COLO668 (cell line): ENCODE measurements around the gene GLDC.
"Not testable (repeated sequence)": the region's sequence is repeated elsewhere in the genome, so short reads cannot be mapped to it uniquely, and the experiment has no call there.

ENCODE experiments used
- DNase-seq: peaks from one replicate; lab custom pipeline; 2025; ENCODE audit not compliant: unreplicated experiment; lab: John Stamatoyannopoulos, UW

The GLDC gene

DNA sequence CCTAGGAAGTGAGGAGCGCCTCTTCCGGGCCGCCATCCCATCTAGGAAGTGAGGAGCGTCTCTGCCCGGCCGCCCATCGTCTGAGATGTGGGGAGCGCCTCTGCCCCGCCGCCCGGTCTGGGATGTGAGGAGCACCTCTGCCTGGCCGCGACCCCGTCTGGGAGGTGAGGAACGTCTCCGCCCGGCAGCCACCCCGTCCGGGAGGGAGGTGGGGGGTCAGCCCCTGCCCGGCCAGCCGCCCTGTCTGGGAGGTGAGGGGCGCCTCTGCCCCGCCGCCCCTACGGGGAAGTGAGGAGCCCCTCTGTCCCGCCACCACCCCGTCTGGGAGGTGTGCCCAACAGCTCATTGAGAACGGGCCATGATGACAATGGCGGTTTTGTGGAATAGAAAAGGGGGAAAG is 22.7 kb downstream of the GLDC start:
- DNase-seq, result not testable (repeated sequence)

DNA sequence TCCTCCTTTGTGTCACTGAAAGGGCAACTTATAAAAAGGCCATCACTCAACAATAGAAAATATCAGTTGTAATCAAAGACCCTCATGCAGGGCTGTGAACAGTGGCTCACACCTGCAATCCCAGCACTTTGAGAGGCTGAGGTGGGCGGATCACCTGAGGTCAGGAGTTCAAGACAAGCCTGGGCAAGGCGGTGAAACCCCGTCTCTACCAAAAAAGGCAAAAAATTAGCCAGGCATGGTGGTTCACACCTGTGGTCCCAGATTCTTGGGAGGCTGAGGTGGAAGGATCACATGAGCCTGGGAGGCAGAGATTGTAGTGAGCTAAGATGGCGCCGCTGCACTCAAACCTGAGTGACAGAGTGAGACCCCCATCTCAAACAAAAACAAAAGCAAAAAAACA is 24.7 kb downstream of the GLDC start:
- DNase-seq, result no peak

DNA sequence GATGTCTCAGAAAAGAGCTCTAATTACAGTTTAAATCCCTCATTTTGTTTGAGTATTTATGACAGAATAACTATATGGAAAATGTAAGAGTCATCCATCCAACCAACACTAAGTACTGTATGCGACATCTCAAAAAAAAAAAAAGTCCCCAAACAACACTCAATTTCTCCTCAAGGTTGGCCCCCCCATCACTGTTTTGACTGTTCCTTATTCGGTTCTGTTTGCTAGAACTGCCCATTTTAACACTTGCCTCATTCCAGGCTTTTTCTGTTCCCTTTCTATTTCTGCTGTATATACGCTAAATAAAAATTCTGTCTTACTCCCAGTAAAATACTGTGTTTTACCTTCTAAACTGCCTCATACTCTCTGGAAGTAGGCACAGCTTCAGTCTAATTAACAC is 25.2 kb downstream of the GLDC start:
- DNase-seq, result no peak

DNA sequence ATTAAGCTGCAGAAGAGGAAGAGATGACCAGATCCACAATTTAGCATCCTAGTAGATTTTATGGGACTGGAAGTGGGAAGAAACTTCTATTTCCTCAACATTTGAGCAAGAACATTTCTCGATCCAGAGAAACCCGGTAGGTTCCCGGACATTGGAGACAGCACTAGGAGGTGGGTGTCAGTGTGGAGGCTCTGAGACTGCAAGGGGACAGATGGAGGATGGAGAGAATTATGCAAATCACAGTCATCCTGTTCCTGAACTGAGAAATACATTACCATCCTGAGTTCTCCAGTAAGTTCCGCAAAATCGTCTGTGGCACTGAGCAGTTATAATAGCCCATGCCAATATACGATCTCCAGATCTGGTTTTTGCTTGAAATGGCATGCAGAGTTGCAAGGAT is 25.6 kb downstream of the GLDC start:
- no peak for DNase-seq

DNA sequence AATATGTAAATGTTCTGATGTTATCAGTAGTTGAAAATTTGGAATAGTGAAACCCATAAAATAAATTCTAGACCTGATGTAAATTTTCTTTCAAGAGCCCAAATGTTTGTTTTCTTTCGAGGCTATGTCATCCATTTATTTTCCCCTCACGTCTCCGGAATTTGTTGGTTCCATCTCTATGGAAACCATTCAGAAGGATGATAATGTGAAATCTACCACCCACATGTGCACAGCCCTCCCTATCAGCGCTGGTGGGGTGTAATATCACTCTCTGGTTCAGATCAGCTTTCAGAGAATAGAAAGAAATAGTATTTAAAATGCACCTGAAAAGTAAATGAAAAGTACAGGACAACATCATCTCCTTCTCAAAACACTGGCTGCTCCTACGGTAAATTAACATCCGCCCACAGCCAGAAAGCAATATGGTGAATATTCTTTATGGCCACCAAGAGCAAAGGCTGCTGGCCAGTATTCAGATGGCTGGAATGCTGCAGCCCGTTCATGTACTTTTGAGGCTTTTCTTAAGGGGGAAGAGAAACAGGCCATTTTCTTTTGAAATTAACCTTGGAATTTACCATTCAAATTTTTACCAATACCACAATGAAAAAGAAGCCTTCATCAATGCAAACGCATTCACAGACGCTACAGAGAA is 28.5 kb downstream of the GLDC start:
- DNase-seq, result no peak

DNA sequence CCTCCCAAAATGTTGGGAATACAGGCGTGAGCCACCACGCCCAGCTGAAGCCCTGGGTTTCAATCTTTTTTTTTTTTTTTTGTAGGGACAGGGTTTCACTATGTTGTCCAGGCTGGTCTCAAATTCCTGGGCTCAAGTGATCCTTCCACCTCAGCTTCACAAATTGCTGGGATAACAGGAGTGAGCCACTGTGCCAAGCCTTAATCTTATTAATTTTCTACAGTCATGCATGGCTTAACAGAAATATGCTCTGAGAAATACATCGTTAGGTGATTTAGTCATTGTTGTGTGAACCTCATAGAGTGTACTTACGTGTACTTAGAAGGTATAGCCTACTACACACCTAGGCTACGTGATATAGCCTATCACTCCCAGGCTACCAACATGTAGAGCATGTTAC is 31.0 kb downstream of the GLDC start:
- DNase-seq, result no peak

DNA sequence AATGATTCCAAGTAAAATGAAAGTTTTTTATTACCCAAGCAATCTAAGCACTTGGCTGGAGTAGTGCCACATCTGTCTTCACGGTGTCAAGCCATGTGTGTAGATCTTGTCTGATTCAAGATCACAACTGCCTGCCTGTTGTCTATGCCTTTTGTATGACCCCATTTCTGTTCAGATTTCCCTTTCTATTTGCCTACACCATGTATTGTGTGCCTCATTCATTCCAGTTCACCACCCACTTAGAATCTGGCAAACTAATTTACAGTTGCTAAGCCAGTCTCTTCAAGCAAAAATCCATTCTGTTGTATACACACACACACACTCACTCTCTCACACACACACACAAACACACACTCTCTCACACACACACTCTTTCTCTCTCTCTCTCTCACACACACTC is 33.7 kb downstream of the GLDC start:
- no peak for DNase-seq

DNA sequence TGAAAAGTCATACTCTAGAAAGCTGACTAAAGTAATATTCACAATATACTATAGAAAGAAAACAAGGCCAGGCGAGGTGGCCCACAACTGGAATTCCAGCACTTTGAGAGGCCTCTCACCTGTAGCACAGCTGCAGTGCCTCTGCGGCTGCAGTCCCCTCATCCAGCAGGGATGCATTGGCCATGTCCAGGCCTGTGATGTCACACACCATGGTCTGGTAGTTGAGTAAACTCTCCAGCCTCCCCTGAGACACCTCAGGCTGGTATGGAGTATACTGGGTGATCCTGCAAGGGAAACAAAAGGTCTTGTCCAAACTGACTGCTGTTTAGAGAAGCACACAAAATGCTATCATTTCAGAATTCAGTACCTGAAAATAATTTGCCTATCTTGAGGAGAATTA is 35.5 kb downstream of the GLDC start:
- DNase-seq, result no peak

DNA sequence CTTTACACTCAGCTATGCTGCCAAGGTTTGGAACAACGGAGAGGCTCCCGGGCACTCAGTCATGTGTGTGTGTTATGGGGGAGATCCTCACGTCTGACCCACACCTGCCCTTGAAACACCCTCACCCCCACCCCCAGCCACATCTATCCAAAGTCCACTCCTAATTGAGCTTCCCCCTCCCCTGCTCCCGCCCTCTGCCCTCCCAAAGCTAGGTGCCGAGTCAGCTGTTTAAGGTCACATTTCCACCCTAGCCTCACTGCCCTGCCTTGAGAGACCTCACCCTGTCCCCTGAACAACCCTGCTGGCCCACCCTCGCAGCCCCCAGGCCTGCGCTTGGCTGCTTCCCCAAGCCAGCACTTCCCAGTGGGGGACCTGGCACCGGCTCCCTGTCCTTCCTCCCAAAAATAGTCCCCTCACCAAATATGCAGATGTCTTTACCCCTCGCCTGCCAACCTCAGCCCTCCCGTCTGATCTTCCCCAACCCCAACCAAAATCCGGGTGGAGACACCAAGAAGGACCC is 36.0 kb downstream of the GLDC start:
- no peak for DNase-seq

DNA sequence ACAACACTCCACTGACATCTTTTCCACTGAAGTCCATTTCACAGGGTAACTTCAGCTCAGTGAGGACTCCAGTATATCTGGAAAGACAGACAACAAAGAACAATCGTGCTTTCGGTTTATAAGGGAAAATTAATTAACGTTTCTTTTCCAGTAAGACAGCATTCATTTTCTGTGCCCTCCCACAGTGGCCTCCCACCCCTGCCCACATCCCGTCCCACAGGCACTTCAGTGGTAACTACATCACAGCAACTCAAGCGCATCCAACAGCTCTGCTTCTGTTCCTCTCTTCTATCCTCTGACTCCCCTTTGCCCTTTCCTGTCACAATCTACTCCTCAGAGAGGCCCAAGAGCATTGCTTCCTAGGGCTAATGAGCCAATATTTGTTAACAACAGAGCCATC is 40.3 kb downstream of the GLDC start:
- DNase-seq, result no peak

DNA sequence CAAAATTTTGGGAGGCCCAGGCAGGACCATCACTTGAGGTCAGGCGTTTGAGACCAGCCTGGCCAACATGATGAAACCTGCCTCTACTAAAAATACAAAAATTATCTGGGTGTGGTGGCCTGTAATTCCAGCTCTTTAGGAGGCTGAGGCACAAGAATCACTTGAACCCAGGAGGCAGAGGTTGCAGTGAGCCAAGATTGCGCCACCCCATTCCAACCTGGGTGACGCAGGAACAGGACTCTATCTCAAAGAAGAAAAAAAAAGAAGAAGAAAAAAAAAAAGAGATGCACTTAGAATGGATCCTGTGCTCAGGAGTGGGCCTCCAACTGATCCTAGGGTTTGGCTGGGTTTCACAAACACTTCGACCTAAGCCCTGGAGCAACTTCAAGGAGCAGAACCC is 45.1 kb downstream of the GLDC start:
- no peak for DNase-seq

DNA sequence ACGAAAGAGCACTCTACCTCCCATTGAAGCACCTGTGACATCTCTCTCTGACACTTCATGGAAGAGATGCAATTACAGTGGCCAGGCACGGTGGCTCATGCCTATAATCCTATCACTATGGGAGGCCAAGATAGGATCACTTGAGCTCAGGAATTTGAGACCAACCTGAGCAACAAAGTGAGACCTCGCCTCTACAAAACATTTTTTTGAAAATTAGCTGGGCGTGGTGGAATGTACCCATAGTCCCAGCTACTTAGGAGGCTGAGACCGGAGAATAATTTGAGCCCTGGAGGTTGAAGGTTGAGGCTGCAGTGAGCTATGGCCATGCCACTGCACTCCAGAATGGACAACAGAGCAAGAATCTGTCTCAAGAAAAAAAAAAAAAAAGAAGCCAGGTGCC is 45.5 kb downstream of the GLDC start:
- no peak for DNase-seq

DNA sequence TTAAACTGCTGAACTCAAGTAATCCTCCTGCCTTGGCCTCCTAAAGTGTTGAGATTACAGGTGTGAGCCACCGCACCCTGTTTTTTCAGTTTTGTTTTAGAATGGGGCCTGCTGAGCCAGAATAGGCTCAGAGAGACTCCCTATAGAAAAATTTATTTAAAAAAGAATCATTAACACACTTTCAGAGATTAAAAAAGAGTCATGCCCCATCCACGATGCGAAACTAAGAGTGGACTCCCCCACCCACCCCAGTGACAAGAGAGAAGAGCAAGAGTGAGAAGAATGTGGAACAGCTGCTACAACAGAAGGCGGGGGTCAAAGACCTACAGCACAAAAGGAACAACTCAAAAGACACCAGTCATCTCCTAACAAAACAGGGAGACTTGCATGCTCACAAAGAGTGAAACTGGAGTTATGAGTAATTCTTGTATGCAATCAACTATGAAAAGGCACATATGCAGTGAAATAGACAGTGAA is 47.2 kb downstream of the GLDC start:
- DNase-seq, result no peak

DNA sequence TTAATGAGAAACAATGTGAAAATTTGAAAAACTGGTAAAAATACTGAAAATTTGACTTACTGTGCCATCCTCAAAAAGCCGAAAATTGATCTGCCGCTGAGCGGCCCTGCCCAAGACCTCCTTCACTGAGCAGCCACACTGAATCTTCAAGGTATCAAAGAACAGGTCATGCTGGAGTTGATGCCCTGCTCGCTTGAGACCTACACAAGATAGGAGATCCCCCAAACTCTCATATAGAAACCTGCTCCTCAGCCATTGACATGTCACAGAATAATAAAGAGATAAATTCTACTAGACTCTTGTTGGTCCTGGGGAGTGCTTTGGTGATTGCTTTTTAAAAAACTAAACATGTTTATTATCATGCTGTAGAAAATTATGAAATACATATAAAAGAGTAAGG is 52.7 kb downstream of the GLDC start:
- DNase-seq, result no peak

DNA sequence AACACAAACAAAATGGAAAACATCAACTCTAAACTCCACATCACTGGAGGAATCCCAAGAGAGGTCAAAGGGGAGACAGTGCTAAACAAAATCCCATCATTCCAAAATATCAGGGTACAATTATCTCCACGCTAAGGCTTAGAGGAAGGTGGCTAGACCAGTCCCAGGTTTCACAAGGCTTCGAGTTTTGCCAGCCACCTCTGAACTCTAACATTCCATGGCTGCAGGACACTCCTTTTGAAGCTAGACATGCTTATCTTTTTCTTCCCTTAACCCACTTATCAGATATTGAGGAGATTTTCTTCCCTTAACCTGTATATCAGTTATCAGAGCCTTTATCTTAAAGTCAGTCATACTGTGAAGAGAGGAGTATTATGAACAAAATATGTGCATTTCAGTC is 53.3 kb downstream of the GLDC start:
- DNase-seq, result no peak

DNA sequence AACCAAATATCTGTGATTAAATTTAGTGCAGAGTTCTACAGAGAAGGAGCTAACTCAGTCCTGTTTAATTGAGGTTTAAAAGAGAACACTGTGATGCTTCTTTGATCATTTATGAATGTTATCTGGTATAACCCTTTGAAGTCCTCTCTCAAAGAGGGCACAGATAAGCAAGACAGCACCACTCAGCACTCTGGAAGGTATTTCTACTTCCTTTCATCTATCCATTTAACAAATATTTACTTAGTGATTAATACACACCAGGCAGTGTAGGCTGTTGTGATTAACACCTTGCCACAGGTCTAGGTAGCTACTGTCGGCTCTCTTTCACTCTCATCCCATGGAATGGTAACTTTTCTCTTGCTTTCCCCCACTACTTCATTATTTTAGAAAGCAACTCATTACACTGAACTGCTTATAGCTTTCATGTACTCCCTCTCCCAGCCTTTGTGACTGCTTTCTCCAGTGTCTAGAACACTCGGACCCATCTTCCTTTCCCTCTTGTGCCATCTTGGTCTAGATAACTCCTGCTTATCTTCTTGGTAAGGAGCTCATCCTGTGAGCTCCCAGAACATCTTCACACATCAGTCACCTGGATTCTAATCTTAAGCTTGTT is 54.7 kb downstream of the GLDC start:
- peak; percentile 9 for DNase-seq

DNA sequence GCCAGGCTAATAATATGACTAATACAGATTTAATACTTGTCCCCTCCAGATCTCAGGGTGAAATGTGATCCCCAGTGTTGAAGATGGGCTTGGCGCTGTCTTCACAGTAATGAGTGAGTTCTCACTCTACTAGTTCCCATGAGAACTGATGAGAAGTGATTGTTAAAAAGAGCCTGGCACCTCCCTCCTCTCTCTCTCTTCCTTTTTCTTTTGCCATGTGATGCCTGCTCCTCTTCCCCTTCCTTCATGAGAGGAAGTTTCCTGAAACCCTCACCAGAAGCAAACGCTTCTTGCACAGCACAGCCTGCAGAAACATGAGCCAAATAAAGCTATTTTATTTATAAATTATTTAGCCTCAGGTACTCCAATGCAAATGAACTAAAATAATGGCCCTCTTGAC is 55.2 kb downstream of the GLDC start:
- DNase-seq, result no peak

DNA sequence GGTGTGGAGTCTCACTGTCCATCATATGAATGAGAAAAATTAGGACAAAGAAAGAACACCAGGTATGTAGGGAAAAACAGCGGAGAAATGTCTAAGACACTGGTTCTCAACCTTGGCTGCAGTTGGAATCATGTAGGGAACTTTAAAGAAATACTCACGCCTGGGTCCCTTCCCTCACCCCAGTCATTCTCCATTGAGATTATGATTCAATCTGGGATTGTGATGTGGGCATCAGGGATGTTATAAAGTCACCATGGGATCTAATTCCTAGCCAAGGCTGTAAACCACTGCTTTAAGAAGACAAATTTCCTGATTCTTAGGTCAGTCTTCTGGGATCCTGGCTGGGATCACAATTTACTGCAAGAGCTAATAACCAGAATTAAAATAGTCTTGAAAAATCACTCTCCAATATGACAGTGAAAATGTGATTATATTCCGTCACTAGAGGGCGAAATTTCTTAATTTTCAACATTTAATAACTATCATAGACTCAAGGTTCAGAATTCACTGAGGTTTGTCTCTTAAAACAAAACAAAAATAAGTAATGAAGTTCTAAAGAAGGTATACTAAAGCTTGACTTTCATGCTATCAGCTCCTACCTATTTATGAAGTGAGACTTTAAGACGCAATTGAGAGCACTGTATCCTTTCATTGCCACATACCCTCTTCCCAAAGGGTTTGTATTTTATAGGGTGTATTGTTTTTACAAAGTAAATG is 60.5 kb downstream of the GLDC start:
- DNase-seq, result no peak

DNA sequence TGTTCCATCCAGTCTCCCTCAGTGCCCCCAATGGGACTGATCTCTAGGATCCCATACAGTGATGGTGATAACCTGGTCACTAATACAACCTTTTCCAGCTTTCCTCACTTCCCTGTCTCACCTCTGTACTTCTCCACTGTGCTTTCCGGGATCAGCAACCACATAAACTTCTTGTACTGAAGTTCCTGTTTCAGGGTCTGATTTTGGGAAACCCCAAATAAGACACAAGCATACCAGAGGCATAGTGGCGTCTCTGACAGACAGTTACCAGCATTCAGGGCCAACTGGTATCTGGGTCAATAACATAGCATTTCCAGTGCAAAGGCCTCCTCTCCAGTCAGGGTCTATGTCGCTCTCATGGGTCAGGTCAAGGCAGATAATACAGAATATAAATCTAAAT is 64.3 kb downstream of the GLDC start:
- no peak for DNase-seq

DNA sequence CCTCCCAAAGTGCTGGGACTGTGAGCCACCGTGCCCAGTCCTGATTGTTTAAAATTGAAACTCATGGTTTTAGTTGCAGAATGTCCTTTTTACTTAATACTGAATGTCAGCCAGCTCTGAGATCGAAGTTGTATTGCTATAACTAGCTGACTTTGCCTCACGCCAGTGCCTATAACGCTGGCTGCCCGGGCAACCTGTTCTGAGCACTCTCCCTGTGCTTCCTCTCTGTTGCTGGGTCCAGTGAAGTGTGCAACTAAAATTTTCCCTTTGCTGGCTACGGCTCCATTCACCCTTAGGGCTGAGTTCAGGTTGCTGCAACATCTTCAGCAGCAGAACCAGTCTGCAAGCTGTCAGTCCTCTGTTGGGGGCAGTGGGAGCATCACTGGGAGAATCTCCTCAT is 65.9 kb downstream of the GLDC start:
- DNase-seq, result no peak

DNA sequence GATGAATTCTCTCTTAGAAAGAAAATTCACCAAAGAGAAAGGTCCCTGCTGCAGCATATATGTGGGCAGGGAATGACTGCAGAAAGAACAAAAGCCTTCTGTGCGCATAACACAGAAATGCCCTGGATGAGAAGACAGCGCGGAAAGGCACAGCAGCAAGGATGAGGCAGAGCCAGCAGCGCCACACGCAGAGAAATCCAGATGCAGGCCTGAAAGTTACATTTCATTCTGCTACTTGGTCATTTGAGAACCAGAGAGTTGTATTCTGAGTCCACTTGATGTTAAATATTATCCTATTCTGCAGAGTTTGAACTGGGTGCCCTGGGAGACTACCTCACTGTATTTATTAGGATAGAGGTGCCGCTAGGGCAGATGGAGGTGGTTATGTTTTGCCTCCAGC is 68.5 kb downstream of the GLDC start:
- no peak for DNase-seq

DNA sequence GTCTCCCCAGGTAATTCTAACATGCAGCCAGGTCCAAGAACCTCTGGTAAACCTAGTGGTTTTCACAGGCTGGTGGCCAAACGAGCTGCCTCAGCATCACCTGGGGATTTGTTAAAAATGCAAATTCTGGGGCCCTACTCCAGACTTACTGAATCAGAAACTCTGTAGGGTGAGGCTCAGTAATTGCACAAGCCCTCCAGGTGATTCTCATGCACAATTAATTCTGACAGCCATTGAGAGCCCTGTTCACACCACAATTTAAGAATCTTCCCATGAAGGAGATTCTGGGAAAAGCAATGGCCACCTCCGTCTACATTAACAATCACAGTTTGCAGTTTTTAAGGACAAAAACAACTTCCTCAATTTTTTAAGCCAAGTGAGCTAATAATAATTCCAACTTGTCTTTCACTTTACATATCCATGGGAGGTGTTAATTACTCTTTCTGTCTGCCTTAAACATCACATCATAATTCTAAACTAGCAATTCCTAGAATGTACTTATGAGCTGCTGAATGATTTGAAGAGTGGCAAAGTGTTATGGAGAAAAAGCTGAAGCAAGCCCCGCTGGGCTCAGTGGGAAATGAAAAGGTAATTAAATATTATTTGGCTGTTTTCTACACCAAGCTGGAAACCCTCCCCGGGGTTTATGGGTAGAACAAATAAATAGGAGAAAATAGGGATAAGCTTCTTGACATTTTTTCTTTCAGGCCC is 70.0 kb downstream of the GLDC start:
- DNase-seq, result no peak
